Eye (tissue), 1 donor: ENCODE data around the gene CCNF.

Source experiments
- DNase-seq: peaks from one replicate; pipeline ENCODE4 v3.0.0-alpha.2; 2015

Gene CCNF

DNA sequence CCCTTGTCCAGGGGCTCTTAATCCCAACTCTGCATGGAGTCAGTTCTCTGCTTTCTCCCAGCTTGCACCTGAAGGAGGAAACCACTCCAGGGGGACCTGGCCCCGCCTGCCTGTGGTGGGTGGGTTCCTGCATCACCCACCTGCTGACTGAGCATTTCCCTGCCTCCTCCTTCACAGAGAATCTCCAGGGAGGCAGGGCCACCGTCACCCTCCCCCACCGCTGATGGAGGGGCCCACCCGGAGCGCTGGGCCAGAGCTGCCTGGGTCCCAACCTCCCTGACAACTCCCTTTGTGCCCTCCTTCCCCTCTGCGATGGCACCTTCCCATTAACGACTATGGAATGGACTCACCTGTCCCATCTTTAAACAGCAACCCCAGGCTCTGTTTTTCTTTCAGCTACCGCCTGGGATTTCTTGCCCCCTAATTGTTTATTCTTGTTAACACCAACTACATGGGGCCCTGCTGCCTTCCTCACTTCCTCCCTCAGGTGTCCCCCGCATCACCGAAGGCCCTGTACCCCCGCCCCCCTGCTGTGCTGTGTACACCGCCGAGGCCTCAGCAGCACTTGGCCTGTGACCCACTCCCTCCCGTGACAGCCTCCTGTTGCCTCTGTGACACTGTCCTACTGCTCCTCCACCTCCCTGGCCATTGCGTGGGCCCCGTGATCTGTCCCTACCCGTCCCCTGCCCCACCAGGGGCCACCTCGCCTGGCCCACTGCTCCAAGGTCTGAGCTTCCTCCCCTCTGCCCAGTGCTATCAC lies 29.8 kb downstream of the CCNF start:
- no peak for DNase-seq

DNA sequence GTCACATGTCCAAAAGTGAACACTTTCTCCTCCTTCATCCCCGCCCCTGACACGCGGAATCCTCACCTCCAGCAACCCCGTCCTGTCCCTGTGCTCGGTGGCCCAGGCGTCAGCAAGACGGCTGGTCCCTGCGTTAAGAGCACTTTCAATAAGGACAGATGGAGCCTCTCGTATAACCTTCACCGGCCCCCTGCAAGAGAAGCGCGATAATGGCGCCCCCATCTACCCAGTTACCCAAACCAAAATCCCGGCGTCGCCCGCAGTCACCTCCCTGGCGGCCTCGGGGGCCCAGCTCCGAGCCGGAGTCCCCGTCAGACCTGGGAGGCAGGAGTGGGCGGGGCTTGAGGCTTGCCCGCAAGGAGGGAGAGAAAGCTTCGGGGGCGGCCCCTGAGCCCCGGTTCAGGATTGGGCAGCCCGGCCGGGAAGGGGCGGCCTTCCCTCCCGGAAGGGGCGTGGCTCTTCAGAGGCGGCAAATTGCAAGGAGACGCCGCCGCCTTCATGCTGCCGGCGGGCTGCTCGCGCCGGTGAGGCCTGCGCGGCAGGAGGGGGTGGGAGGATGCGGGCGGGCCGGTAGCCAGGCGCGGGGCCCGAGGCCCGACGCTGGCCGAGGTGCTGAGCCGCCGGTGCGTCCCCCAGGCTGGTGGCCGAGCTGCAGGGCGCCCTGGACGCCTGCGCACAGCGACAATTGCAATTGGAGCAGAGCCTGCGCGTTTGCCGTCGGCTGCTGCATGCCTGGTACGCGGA lies 30.6 kb downstream of the CCNF start, which contains the start of gene TEDC2:
TSS of gene TEDC2 (plus strand) at position 463 of the 744 bp plus-strand sequence. CDS start at position 499, 36 bp downstream.
- DNase-seq, result peak; percentile 98

DNA sequence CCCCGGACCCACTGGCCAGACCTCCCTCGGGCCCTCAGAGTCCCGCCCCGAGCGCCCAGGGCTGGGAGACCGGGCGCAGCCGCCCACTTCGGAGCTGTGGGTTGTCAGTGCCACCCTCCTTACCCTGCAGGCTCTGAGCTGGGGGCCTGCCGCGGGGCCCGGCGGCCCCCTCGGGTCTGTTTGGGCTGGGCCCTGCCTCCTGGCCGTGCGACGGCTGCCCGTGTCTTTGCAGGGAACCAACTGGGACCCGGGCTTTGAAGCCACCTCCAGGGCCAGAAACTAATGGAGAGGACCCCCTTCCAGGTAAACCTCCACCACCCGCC lies 31.1 kb downstream of the CCNF start:
- DNase-seq, result no peak

DNA sequence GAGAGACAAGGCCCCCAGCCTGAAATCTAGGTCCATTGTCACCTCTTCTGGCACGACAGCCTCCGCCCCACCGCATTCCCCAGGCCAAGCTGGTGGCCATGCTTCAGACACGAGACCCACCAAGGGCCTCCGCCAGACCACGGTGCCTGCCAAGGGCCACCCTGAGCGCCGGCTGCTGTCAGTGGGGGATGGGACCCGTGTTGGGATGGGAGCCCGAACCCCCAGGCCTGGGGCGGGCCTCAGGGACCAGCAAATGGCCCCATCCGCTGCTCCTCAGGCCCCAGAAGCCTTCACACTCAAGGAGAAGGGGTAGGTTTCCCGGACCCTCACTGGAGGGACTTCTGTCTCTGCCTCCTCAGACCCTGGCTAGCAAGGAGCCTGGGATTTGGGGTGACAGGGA lies 31.7 kb downstream of the CCNF start:
- DNase-seq, result no peak

DNA sequence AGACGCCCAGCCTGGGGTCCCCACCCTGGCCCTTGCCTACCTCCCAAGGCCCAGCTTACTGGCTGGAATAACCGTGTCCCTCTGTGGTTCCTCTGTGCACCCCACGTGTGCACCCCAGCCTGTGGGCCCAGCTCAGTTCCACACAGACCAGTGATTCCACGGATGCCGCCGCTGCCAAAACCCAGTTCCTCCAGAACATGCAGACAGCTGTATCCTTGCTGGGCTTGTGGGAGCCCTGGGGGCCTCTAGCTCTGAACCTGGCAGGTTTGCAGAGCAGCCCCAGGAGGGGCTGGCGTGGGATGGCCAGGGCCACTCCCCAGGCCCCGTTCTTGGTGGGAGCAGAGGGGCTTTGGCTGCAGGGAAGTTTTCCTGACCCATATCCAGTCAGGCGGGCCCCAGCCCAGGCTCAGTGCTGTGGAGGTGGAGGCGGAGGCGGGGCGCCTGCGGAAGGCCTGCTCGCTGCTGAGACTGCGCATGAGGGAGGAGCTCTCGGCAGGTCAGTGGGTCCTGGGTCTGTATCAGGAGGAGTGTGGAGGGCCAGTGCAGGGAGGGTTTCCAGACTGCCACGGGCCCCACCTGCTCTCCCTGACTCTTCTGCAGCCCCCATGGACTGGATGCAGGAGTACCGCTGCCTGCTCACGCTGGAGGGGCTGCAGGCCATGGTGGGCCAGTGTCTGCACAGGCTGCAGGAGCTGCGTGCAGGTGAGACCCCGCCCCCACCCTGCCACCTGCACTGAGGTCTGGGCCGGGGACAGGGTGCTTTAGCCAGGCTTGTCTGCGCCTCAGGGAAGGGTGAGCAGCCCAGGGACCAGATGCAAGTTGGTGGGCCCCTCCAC lies 33.0 kb downstream of the CCNF start:
- no peak for DNase-seq

- DNase-seq, result no peak
These were observed 35.1 kb downstream of the CCNF start for GRCh38 chr16:2464333-2464732.

DNA sequence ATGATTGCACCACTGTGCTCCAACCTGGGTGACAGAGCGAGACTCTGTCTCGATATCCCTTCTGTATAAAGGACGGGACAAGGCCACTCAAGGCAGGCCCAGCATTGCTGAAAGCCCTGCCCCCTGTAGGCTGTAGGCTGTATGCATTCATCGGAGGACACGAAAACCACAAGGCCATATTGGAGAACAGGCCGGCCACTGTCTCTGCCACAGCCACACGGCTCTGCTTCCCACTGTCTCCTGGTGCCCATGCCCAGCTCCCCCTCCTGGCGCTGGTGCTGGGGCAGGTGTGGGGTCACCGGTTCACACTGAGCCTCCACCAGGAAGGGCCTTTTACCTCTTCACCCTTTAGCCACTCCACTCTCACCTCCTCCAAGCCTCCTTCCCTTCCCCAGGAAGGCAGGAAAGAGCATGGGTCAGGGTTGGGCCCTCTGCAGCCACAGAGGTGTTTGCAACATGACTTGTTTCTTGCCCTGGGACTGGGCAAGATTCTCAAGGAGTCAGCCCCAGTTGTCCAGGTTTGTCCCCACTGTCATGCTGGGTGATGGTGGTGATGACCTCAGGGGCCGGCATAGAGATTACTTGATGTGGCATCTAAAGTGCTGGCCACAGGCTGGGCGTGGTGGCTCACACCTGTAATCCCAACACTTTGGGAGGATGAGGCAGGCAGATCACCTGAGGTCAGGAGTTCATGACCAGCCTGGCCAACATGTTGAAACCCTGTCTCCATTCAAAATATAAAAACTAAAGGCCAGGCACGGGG lies 36.6 kb downstream of the CCNF start:
- no peak for DNase-seq

DNA sequence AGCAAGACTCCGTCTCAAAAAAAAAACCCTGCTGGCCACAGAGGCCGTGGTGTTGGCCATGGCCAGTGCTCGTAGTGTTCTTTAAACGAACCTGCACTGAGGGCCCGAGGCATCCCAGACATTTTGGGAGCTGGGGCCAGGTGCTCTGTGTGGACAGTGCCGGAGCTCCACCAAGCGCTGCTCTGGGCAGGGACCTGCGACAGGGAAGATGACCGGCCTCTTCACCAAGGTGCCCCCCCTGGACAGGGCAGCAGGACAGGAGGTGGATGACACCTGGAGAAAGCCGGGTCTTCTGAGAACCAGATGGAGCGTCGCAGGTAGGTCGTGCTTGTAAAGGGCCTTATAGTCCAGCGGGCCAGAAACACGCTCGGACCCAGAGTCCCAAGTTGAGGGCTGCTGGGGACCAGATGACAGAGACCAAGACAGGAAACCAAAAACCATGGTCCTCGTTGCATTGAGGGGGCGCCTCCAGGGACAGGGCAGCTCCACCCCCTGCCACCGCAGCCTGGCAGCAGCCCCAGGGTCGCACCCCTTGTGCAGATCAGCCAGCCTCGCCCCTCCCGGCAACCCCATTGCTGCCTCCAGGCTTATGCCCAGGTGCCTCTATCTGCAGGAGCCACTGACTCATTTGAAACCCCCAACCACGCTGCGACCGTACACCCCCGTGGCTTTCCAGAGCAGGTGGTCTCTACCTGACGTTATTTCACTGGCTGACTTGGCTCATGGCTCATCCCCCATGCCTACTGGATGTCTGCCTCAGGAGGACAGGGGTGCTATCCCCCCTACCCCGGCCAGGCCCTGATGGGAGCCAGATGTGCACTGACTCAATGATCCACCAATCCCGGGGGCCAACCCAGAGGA lies 37.6 kb downstream of the CCNF start:
- DNase-seq, result no peak

DNA sequence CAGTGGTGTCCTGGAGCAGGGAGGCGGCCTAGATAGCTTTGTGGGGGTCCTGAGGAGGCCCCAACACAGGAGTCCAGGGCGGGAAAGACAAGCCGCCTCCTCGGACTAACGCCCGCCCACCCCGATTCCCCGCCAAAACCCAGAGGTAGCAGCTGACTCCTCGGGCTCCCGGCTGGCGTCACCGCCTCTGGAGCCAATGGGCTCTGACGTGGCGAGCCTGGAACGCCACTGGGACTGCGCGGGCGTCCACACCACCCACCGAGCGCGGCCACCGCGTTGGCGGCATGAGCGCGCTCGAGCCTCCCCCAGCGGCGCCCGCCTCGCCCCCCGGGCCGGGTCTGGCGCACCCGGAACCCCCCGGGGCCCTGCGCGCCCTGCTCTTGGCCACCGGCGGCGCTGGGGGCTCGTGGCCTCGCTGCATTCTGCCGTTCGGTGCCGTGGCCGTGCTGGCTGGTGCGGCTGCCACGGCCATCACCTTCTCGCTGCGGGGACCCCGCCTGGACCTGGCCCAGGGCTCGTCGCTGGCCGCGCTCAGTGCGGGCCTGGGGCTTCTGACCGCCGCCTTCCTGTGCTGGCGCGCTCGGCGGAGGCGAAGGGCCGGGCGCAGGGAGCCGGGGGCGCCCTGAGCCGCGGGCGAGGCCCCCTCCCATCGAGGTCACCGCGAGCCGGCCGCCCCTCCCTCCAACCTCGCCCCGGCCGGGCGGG lies 38.4 kb downstream of the CCNF start:
- peak; percentile 89 for DNase-seq

DNA sequence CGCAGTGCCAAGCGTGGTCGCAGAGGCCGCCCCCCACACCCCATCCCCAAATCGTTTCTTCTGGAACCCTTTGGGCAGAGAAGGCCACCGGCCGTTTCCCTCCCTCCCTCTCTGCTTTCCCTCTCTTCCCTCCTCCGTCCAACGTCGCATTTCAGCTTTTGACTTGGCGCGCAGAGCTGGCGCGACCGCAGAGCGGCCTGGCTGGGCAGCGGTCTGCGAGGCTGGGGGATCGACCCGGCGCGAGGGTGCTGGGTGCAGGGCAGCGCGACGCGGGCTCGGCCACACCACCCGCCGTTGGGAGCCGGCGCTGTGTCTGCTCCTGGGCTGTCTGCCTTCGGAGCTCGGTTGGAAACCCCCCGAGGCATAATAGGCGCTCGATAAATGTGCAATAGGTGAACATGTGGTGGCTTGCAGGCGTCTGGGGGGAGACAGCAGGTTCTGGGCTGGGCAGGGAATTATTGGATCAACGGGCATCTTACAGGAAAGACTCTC lies 39.0 kb downstream of the CCNF start:
- peak; percentile 88 for DNase-seq

DNA sequence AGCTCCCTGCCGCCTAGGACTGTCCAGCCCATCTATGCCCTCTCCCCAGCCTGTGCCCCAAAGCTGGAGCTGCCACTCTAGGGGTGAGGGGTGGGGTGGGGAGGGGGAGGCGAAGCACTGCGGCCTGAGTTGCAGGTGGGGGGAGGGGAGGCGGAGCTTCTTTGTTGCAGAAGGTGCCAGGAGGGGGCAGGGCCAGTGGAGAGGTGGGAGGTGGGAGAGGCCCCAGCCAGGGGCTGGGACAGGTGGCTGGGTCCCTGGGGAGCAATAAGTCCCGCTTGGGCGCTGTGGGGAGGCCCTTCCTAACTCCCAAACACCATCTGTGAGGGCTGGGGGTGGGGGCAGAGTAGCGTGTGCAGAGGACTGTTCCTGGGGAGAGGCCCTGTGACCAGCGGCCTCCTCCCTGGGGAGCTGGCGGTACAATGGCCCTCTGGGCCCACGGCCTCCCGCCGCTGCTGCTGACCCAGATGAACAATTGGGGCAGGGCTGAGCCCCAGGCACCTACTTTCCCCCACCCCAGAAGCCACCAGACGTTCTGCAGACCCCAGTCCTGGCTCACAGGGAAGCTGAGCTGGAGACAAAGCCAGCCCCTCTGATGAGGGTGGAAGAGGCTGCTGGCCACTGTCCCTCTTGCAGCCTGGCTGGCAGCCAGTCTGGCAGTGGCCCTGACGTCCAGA lies 39.6 kb downstream of the CCNF start:
- peak; percentile 80 for DNase-seq

DNA sequence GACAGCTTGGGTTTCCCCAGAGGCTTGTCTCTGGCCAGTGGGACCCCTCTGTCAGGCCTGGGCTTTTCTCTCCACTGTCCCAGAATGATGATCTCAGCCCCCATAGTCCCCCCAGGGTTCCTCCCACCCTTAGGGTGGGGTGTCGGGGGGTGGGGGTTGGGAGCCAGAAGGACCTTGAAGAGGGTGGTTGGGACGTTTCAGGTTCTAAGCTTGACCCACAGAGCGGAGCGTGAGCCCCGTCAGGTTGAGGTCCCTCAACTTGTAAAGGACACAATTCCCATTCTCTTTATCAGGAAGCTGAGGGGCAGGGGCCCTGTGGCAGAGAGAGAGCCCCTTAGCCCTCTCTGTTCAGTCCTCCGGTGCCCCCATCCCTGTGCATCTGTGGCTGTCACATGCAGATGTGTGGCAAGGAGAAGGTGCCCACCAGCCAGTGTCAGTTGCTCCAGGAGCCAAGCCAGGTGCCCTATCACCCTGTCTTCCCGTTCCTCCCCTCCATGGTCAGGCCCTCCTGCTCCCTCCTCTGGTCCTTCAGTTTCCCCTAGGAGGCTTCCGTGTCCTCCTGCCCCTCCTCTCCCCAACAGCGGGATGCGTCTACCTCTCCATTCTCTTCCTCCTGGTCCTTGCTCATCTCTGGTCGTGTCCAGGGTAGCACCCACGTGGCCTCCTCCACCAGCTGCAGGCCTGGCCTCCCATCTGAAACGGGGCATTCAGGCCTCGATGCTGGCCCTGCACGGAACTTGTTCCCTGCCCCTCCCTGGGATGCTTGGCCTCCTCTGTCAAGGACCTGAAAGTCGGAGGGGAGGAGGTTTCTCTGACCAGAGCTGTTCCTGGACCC lies 40.4 kb downstream of the CCNF start:
- DNase-seq, result no peak

DNA sequence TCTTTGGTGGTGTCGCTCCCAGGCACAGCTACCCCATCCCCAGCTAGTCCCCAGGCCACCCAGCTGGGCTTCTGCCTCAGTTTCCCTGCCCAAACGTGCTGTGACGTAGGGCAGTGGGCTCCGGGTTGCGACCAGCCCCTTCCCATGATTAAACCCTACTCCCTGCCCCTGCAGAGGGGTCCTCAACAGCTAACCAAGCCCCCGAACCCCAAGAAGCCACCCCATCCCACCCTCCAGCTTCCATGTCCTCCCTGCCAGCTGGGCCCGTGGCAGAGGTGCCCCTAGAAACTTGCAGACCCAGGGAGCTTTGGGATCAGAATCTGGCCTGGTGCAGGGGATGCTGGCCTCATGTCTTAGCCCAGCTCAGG lies 41.0 kb downstream of the CCNF start:
- DNase-seq, result no peak

DNA sequence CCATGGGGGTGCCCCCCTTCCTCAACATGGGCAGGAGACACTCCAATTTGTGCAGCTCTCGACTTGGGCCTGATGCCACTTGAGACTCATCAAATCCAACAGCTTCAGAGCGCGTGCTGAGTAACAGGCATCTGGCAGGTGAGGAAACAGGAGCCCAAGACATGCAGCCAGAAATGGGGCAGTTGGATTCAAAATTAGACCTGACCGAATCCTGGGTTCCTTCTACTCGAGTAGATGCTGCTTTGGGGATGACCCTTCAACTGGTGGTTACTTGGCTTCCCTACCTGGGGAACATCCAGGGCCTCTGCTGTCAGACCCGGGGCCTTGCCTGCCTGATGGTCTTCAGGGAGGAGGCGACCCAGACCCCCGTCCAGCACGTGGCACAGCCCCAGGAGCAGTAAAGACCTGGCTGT lies 41.4 kb downstream of the CCNF start:
- DNase-seq, result no peak

DNA sequence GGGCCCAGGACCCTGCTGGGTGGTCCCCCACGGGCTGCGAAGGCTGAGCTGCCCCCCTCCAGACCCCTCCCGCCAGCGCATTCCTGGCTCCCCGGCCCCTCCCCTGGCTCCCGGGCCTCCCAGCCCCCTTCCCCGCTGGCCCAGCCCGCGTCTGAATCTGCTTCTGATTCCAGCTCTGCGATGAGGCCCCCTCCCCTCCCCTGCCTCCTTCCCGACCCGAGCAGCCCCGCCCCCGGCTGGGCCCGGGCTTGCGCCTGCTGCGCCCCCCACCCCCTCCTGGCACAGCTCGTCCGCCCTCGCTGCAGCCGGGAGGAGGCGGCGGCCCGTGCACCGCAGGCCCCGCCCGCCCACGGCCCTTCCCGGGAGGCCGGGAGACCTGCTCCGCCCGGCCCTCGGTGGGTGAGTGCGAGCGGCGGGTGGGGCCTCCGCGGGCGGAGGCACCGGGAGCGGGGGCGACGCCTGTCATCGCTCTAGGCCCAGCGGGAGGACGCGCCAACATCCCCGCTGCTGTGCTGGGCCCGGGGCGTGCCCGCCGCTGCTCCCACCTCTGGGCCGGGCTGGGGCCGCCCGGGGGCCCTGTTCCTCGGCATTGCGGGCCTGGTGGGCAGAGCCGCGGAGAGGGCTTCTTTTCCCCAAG lies 41.9 kb downstream of the CCNF start, which contains the start of gene NTN3:
TSS of gene NTN3 (plus strand) at position 282 of the 637 bp plus-strand sequence. CDS start 405 bp downstream, outside the sequence.
- DNase-seq, result peak; percentile 93

DNA sequence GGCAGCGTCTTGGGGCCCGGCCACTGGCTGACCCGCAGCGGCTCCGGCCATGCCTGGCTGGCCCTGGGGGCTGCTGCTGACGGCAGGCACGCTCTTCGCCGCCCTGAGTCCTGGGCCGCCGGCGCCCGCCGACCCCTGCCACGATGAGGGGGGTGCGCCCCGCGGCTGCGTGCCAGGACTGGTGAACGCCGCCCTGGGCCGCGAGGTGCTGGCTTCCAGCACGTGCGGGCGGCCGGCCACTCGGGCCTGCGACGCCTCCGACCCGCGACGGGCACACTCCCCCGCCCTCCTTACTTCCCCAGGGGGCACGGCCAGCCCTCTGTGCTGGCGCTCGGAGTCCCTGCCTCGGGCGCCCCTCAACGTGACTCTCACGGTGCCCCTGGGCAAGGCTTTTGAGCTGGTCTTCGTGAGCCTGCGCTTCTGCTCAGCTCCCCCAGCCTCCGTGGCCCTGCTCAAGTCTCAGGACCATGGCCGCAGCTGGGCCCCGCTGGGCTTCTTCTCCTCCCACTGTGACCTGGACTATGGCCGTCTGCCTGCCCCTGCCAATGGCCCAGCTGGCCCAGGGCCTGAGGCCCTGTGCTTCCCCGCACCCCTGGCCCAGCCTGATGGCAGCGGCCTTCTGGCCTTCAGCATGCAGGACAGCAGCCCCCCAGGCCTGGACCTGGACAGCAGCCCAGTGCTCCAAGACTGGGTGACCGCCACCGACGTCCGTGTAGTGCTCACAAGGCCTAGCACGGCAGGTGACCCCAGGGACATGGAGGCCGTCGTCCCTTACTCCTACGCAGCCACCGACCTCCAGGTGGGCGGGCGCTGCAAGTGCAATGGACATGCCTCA lies 42.6 kb downstream of the CCNF start:
- DNase-seq, result peak; percentile 48

- no peak for DNase-seq
These were observed 43.2 kb downstream of the CCNF start for GRCh38 chr16:2472488-2472864.
